AG04449 (cell line): Measurements from ENCODE around the gene RER1.

Experiments
- CTCF ChIA-PET: fragments of 350-600 bp; formaldehyde crosslinking; extraction: SDS; loops from one replicate; lab custom pipeline; 2021; ENCODE audit warnings: antibody characterized with exemption; lab: Yijun Ruan, JAX
- POLR2A ChIA-PET: fragments of 400-600, 350-600 bp; formaldehyde crosslinking; extraction: SDS; loops from one replicate; lab custom pipeline; 2020; ENCODE audit warnings: antibody characterized with exemption, inconsistent platforms; lab: Yijun Ruan, JAX
- DNase-seq: peaks from one replicate; pipeline ENCODE4 v3.0.0-alpha.2; 2010; ENCODE audit warnings: low read depth, low spot score
- H3K4me3 ChIP-seq: 2 replicates; pipeline ENCODE4 v1.5.1; 2011; ENCODE audit warnings: low read depth, mild to moderate bottlenecking, control low read depth, low read length
- CTCF ChIP-seq: IDR thresholded peaks from one replicate; pipeline ENCODE4 v1.5.1; 2011; ENCODE audit warnings: mild to moderate bottlenecking, moderate library complexity, low read length, control low read depth, inconsistent platforms; ENCODE audit not compliant: insufficient read depth; ENCODE audit errors: missing control alignments

The RER1 gene

DNA sequence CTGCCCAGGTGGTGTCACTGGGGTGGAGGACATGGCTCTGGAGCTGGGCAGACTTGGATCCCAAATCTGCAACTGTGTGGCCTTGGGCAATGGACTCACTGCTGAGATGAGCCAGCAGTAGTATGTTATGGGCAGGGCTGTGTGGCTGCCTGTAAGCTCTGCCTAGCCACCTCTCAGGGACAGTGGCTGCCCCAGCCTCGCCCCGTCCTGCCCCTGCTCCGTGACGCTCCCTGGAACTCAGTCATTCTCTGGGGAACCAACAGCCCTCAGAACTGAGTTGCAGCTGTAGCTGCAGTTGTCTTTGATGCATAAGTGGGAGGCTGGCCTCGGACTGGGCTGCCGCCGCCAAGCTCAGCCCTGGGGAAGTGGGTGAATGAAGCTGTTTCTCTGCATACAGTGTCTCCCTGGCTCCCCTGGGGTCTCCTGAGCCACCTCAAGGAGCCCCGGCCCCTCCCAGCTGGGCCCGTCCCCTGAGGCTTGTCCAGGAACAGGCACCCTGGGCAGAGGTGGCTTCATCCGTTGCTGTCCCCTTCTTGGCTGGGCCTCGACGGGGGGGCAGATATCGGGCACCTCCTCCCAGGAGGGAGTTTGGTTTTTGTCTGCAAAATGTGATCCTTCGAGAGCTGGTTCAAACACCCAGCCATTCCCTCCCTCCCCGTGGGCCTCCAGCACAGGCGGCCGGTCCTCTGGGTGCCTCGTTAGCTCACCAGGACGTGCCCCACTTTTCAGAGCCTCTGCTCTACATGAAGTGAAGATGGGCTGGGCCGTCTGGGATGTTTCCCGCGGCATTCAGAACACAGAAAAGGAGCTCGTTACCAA is 58.2 kb downstream of the RER1 start:
- no peak for TF ChIP-seq CTCF
- ChIA-PET CTCF (interaction anchor here (2.1 to 2.7 kb wide), 2 partner anchors 34 to 98 kb away, joined by 9 to 10 read pairs; no protein-coding TSS in a partner anchor), POLR2A (interaction anchor here (0.8 to 1.3 kb wide), 2 partner anchors 9 to 84 kb away, joined by 3 to 4 read pairs; no protein-coding TSS in a partner anchor)
- no peak overlapping the region for H3K4me3 ChIP-seq
- DNase-seq, result no peak

DNA sequence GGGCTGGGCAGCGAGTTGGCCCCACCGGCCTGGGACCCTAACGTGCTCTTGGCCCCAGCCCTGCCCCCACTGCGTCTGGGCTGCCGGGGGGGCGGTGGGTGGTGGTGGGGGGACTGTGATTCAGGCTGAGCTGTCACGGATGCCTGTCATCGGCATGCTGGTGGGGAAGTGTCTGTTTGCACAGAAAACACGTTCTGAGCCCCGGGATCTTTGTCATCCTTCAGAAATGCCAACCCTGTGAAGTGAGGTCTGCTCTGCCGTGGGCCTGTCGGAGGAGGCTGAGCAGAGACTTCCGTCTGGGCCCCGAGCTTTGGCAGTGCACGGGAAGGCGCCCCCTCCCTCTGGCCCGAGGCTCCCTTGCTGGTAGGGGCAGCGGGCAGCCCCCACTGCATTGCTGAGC is 60.1 kb downstream of the RER1 start:
- H3K4me3 ChIP-seq, result no peak overlapping the region; the same call in 1 of the 2 replicates
- no peak for TF ChIP-seq CTCF
- CTCF ChIA-PET, result interaction anchor here (1.0 to 2.7 kb wide), 4 partner anchors 38 to 96 kb away, joined by 3 to 10 read pairs (median 4); no protein-coding TSS in a partner anchor
- POLR2A ChIA-PET, result interaction anchor here (0.9 kb wide), 1 partner anchor 82 kb away, joined by 3 read pairs; no protein-coding TSS in a partner anchor
- DNase-seq, result peak; percentile 74

GRCh38 chr1:2452201-2452931 is 60.7 kb downstream of the RER1 start:
- POLR2A ChIA-PET, result interaction anchor here (0.9 to 1.0 kb wide), 2 partner anchors 81 to 83 kb away, joined by 3 read pairs; no protein-coding TSS in a partner anchor
- CTCF ChIA-PET, result interaction anchor here (1.0 to 1.6 kb wide), 4 partner anchors 39 to 95 kb away, joined by 3 to 8 read pairs (median 4); no protein-coding TSS in a partner anchor
- DNase-seq, result no peak
- no peak overlapping the region; the same call in 1 of the 2 replicates for H3K4me3 ChIP-seq
- no peak for TF ChIP-seq CTCF

- ChIA-PET CTCF (interaction anchor here (1.4 to 1.6 kb wide), 2 partner anchors 39 to 94 kb away, joined by 5 to 8 read pairs; no protein-coding TSS in a partner anchor), POLR2A (interaction anchor here (1.0 kb wide), 1 partner anchor 82 kb away, joined by 3 read pairs; no protein-coding TSS in a partner anchor)
- TF ChIP-seq CTCF, result no peak
- DNase-seq, result no peak
- no peak overlapping the region for H3K4me3 ChIP-seq
These were observed 61.3 kb downstream of the RER1 start for GRCh38 chr1:2452932-2453315.

GRCh38 chr1:2454227-2454626 is 62.6 kb downstream of the RER1 start:
- H3K4me3 ChIP-seq, result no peak overlapping the region
- TF ChIP-seq CTCF, result no peak
- ChIA-PET CTCF (no interaction called here), POLR2A (no interaction called here)
- DNase-seq, result no peak
